SU-DHL-6 (cell line): ENCODE measurements around the gene NCLN.

Source experiments
- H2AFZ ChIP-seq: fragments of 200-600 bp; sonication (generic); 2 replicates; pipeline ENCODE4 v1.6.1; 2014; ENCODE audit warnings: low read depth, mild to moderate bottlenecking, moderate library complexity, mixed read lengths, antibody characterized with exemption, low read length; ENCODE audit not compliant: severe bottlenecking
- H3F3A ChIP-seq: fragments of 200-600 bp; shearing (Covaris generic); 2 replicates; pipeline ENCODE4 v1.6.0; 2016; ENCODE audit warnings: antibody characterized with exemption, mild to moderate bottlenecking; ENCODE audit not compliant: insufficient read depth
- H3K27ac ChIP-seq: fragments of 200-600 bp; sonication (generic); 2 replicates; pipeline ENCODE4 v1.5.1; 2016; ENCODE audit warnings: low read depth, mild to moderate bottlenecking, low read length, moderate library complexity, mixed read lengths
- H3K27me3 ChIP-seq: fragments of 200-600 bp; sonication (generic), shearing (Covaris generic); 2 replicates; pipeline ENCODE4 v1.6.0; 2014; ENCODE audit warnings: mild to moderate bottlenecking, low read length
- H3K36me3 ChIP-seq: fragments of 200-600 bp; sonication (generic); 2 replicates; pipeline ENCODE4 v1.6.1; 2014; ENCODE audit warnings: mild to moderate bottlenecking, low read length, mixed read lengths
- H3K4me2 ChIP-seq: fragments of 300-600, 200-600 bp; shearing (Covaris generic), sonication (generic); 2 replicates; pipeline ENCODE4 v1.6.0; 2014; ENCODE audit warnings: low read length, low read depth, mild to moderate bottlenecking; ENCODE audit not compliant: poor library complexity, severe bottlenecking
- H3K4me3 ChIP-seq: fragments of 200-600 bp; sonication (generic); 2 replicates; pipeline ENCODE4 v1.5.1; 2014; ENCODE audit warnings: antibody characterized with exemption, low read length, mild to moderate bottlenecking, mixed read lengths; ENCODE audit not compliant: insufficient read depth, poor library complexity, severe bottlenecking
- H3K79me2 ChIP-seq: fragments of 200-600 bp; sonication (generic); 2 replicates; pipeline ENCODE4 v1.6.1; 2014; ENCODE audit warnings: mild to moderate bottlenecking, low read length, moderate library complexity; ENCODE audit not compliant: insufficient read depth
- H3K9ac ChIP-seq: fragments of 200-600 bp; sonication (generic); 2 replicates; pipeline ENCODE4 v1.7.0; 2014; ENCODE audit warnings: mild to moderate bottlenecking, low read length
- H3K9me2 ChIP-seq: fragments of 200-600 bp; sonication (generic); replicated peaks from 2 replicates; pipeline ENCODE4 v1.6.1; 2014; ENCODE audit warnings: low read length; ENCODE audit not compliant: insufficient read depth
- H3K9me3 ChIP-seq: fragments of 200-600 bp; sonication (generic); 2 replicates; pipeline ENCODE4 v1.6.1; 2014; ENCODE audit warnings: low read length, mixed read lengths; ENCODE audit not compliant: insufficient read depth
- H4K20me1 ChIP-seq: fragments of 200-600 bp; sonication (generic); 2 replicates; pipeline ENCODE4 v1.6.1; 2014; ENCODE audit warnings: low read depth, mild to moderate bottlenecking, antibody characterized with exemption, low read length, moderate library complexity, mixed read lengths
- CTCF ChIP-seq: fragments of 200-600 bp; sonication (generic); IDR thresholded peaks from one replicate; pipeline ENCODE4 v1.5.1; 2017; ENCODE audit warnings: antibody characterized with exemption, mild to moderate bottlenecking, low read length, moderate library complexity; ENCODE audit not compliant: insufficient read depth, poor library complexity, severe bottlenecking
- EZH2phosphoT487 ChIP-seq: fragments of 200-600 bp; sonication (generic), shearing (Covaris generic); conservative IDR thresholded peaks from 2 replicates; pipeline ENCODE4 v1.6.1; 2018; ENCODE audit warnings: mild to moderate bottlenecking, antibody characterized with exemption, low read length, moderate library complexity, mixed read lengths

Gene NCLN

GRCh38 chr19:3253270-3253669, 67.5 kb downstream of the NCLN start:
- Histone ChIP-seq H2AFZ (no peak overlapping the region), H3F3A (no peaks in the 10 kb centered on the region), H3K9ac (no peak overlapping the region), H3K36me3 (no peaks in the 10 kb centered on the region), H3K4me2 (no peak overlapping the region), H3K27me3 (no peaks in the 10 kb centered on the region), H3K4me3 (no peak overlapping the region), H3K79me2 (no peaks in the 10 kb centered on the region), H3K27ac (no peak overlapping the region), H3K9me3 (no peaks in the 10 kb centered on the region), H3K9me2 (no peaks in the 10 kb centered on the region), H4K20me1 (no peaks in the 10 kb centered on the region)
- no peak for TF ChIP-seq CTCF
- no peak for TF ChIP-seq EZH2phosphoT487

DNA sequence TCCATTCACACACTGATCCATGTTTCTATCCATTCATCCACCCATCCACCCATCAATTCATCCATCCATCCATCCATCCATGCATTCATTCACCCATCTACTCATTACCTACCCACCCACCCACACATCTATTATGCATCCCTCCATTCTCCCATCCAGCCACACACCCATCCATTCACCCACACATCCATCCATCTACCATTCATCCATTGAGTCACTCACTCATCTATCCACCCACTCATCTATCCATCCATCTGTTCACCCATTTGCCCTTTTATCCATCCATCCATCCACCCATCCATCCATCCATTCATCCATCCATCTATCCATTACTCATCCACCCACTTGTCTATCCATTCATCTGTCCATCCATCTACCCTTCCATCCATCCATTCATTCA, 68.8 kb downstream of the NCLN start:
- Histone ChIP-seq H3K9me2 (no peaks in the 10 kb centered on the region), H3K9me3 (no peaks in the 10 kb centered on the region), H3K27me3 (no peaks in the 10 kb centered on the region), H3K36me3 (no peaks in the 10 kb centered on the region), H3K4me3 (no peak overlapping the region), H3K9ac (no peak overlapping the region), H3K79me2 (no peaks in the 10 kb centered on the region), H3F3A (no peaks in the 10 kb centered on the region), H3K27ac (no peak overlapping the region), H4K20me1 (no peaks in the 10 kb centered on the region), H2AFZ (no peak overlapping the region), H3K4me2 (no peak overlapping the region)
- TF ChIP-seq EZH2phosphoT487 (no peak), CTCF (no peak)

DNA sequence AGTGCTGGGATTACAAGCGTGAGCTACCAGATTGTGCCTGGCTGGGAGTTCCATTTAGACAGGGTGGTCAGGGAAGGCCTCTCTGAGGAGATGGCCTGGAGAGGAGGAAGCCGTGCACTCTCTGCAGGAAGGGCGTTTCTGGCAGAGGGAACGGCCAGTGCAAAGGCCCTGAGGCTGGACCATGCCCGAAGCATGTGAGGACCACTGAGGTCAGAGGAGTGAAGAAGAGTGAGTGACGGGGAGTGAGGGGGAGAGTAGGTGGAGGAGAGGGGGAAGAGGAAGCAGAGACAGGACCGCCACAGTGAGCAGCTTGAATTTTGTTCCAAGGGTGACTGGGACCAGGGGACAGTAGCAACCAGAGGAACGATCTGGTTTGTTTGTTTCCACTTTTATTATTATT, 71.3 kb downstream of the NCLN start:
- TF ChIP-seq CTCF (no peak), EZH2phosphoT487 (no peak)
- Histone ChIP-seq H3K9ac (no peak overlapping the region), H3K4me3 (no peak overlapping the region)

More for the DNA sequence above, 71.3 kb downstream of the NCLN start:
- Histone ChIP-seq H3K79me2 (no peaks in the 10 kb centered on the region), H4K20me1 (no peaks in the 10 kb centered on the region), H2AFZ (no peak overlapping the region), H3K27ac (no peak overlapping the region), H3F3A (no peaks in the 10 kb centered on the region), H3K9me3 (no peaks in the 10 kb centered on the region), H3K9me2 (no peaks in the 10 kb centered on the region), H3K27me3 (no peaks in the 10 kb centered on the region), H3K4me2 (no peak overlapping the region), H3K36me3 (no peaks in the 10 kb centered on the region)
